Esophagus squamous epithelium (tissue), 5 donors: ENCODE results near the gene WFDC6. TPM values are rescaled to one million over a fixed set of nuclear protein-coding genes. Genes with fewer than 3 reads are reported as not detected.

Source experiments
- DNase-seq: peaks from one replicate; lab custom pipeline; 2025; lab: John Stamatoyannopoulos, UW
- H3K27ac ChIP-seq, 4 donors: fragments of 200-600 bp; sonication (generic); one replicate each; pipeline ENCODE4 v1.5.1; 2016 to 2019; ENCODE audit warnings: mild to moderate bottlenecking in 1 of 4
- H3K27me3 ChIP-seq, 4 donors: fragments of 200-600 bp; sonication (generic); 1 replicate in 3 of 4; 2 replicates in 1 of 4; pipeline versions ENCODE4 v1.5.1 to v1.6.0; 2017 to 2021; ENCODE audit warnings: antibody characterized with exemption in 1 of 4
- H3K36me3 ChIP-seq, 3 donors: fragments of 200-600 bp; sonication (generic); one replicate each; pipeline ENCODE4 v1.5.1; 2016 to 2019
- H3K4me1 ChIP-seq, 3 donors: fragments of 200-600 bp; sonication (generic); one replicate each; pipeline ENCODE4 v1.5.1; 2017 to 2019
- H3K4me3 ChIP-seq, 4 donors: fragments of 200-600 bp; sonication (generic); 1 replicate in 3 of 4; 2 replicates in 1 of 4; pipeline ENCODE4 v1.5.1; 2016 to 2019; ENCODE audit warnings: mild to moderate bottlenecking in 2 of 4, moderate library complexity in 1 of 4
- H3K9me3 ChIP-seq, 3 donors: fragments of 200-600 bp; sonication (generic); one replicate each; pipeline ENCODE4 v1.5.1; 2016 to 2019
- POLR2A ChIP-seq, 4 donors: fragments of 450-650 bp; IDR thresholded peaks; one replicate each; pipeline ENCODE4 v1.6.1; 2017; ENCODE audit warnings: antibody characterized with exemption in 4 of 4, mild to moderate bottlenecking in 4 of 4, moderate library complexity in 3 of 4
- WGBS, 2 donors: methylation state at CpG; one replicate each; pipeline ENCODE4 v1.1.5; 2018; 5-methylcytosine and 5-hydroxymethylcytosine counted together
- intact Hi-C: fragments of 100-400 bp; cut with DNase I; formaldehyde crosslinking; loops from one replicate; pipeline ENCODE4 v1.15.0; 2022
- small RNA-seq, 4 donors: library from RNA; depleted of rRNA; stranded (forward); fragments of <200 nt; gene quantifications; one replicate each; pipeline ENCODE3, GENCODE V24; 2016
- total RNA-seq, 4 donors: library from RNA; depleted of rRNA; stranded (reverse); fragments of >200 nt; gene quantifications; one replicate each; pipeline ENCODE4 v1.1.0, GENCODE V29; 2016
- TF ChIP-seq, protein P1 (sequence below), 6 experiments: fragments of 450-650 bp in 4 of 6; fragments of 200-600 bp in 2 of 6; sonication (generic) in 2 of 6; IDR thresholded peaks; one replicate each; pipeline ENCODE4 v1.5.1; 2016 to 2019; ENCODE audit warnings: antibody characterized with exemption in 6 of 6, mild to moderate bottlenecking in 4 of 6, moderate library complexity in 4 of 6
- donor health status: DM: yes; HTN: yes; CAD: no.

Gene WFDC6
- total RNA-seq, 4 donors from 2014 or later = not detected

- no peak for DNase-seq
- peaks cover 0 to 76% (median 0%) of the 10 kb centered on the region in 4 donors for H3K27me3 ChIP-seq
- WGBS, 2 donors = 100% methylated on average over 1 of the region's 1 CpG; no CpG with 5 or more reads in 1 of the 2 donors
- no peaks in the 10 kb centered on the region for H3K4me1 ChIP-seq
- no peak overlapping the region for H3K27ac ChIP-seq
- TF ChIP-seq, protein P1, sequence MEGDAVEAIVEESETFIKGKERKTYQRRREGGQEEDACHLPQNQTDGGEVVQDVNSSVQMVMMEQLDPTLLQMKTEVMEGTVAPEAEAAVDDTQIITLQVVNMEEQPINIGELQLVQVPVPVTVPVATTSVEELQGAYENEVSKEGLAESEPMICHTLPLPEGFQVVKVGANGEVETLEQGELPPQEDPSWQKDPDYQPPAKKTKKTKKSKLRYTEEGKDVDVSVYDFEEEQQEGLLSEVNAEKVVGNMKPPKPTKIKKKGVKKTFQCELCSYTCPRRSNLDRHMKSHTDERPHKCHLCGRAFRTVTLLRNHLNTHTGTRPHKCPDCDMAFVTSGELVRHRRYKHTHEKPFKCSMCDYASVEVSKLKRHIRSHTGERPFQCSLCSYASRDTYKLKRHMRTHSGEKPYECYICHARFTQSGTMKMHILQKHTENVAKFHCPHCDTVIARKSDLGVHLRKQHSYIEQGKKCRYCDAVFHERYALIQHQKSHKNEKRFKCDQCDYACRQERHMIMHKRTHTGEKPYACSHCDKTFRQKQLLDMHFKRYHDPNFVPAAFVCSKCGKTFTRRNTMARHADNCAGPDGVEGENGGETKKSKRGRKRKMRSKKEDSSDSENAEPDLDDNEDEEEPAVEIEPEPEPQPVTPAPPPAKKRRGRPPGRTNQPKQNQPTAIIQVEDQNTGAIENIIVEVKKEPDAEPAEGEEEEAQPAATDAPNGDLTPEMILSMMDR (IDR thresholded peaks at IDR 0.05) = no peak
- no peak for TF ChIP-seq POLR2A (IDR thresholded peaks at IDR 0.05)
- intact Hi-C loops = no loop called here
- no peaks in the 10 kb centered on the region for H3K36me3 ChIP-seq
- no peaks in the 10 kb centered on the region for H3K9me3 ChIP-seq
- H3K4me3 ChIP-seq = no peak overlapping the region
Measured at GRCh38 chr20:45495501-45495941, 43.8 kb downstream of the WFDC6 start.

DNA sequence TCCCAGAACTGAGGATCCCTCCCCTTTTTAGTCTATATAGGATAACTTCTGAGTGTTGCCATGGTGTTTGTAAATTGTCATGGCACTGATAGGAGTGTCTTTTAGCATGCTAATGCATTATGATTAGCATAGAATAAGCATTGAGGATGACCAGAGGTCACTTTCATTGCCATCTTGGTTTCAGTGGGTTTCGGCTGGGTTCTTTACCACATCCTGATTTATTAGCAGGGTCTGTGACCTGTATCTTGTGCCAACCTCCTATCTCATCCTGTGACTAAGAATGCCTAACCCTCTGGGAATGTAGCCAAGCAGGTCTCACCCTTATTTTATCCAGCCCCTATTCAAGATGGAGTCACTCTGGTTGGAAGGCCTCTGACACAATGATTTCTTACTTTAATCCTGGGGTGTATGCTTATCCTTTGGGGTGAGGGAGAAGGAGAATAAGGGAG is 50.2 kb downstream of the WFDC6 start:
- 33 to 38% methylated on average over 1 of the region's 1 CpG for WGBS, 2 donors
- Histone ChIP-seq H3K4me1 (no peaks in the 10 kb centered on the region), H3K9me3 (no peaks in the 10 kb centered on the region), H3K27ac (no peak overlapping the region), H3K36me3 (no peaks in the 10 kb centered on the region), H3K4me3 (no peak overlapping the region), H3K27me3 (peaks cover 0 to 76% (median 0%) of the 10 kb centered on the region in 4 donors)
- intact Hi-C loops = no loop called here
- TF ChIP-seq POLR2A (IDR thresholded peaks at IDR 0.05) = no peak
- TF ChIP-seq, protein P1 (IDR thresholded peaks at IDR 0.05) = no peak
- no peak for DNase-seq

GRCh38 chr20:45487231-45487635 is 52.0 kb downstream of the WFDC6 start:
- Histone ChIP-seq H3K27ac (no peak overlapping the region), H3K36me3 (no peaks in the 10 kb centered on the region), H3K9me3 (no peaks in the 10 kb centered on the region), H3K4me3 (no peak overlapping the region), H3K27me3 (peaks cover 0 to 72% (median 0%) of the 10 kb centered on the region in 4 donors), H3K4me1 (no peaks in the 10 kb centered on the region)
- DNase-seq = no peak
- 12 to 38% methylated on average over 6 to 9 of the region's 20 CpGs for WGBS, 2 donors
- intact Hi-C loops = no loop called here
- TF ChIP-seq, protein P1 (IDR thresholded peaks at IDR 0.05) = peak in 1 of 6 experiments; percentile 8
- no peak for TF ChIP-seq POLR2A (IDR thresholded peaks at IDR 0.05)

- Histone ChIP-seq H3K27me3 (peaks cover 0 to 77% (median 0%) of the 10 kb centered on the region in 4 donors), H3K36me3 (no peaks in the 10 kb centered on the region), H3K9me3 (no peaks in the 10 kb centered on the region), H3K27ac (no peak overlapping the region), H3K4me1 (no peaks in the 10 kb centered on the region), H3K4me3 (no peak overlapping the region)
- no peak for DNase-seq
- TF ChIP-seq POLR2A (IDR thresholded peaks at IDR 0.05) = no peak
- TF ChIP-seq, protein P1 (IDR thresholded peaks at IDR 0.05) = no peak
- intact Hi-C loops = no loop called here
- 74 to 87% methylated on average over 4 of the region's 4 CpGs for WGBS, 2 donors
Measured at GRCh38 chr20:45485388-45485787, 53.9 kb downstream of the WFDC6 start.

DNA sequence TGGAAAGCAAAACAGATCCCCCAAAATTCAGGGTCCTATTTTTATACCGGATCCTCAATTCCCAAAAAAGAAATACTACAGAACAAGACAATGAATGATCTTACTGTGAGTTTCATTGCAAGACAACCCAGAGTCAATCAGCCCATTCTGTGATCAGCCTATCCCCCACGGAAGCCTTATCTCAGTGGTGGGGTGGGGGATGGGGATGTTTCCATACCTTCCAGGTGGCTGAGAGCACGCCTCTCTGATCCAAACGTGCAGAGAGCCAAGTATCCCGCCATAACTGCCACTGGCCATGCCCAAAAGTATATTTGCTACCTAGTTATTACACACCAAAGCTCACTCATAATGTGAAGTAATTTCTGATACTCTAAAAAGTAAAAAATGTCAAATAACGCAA is 54.6 kb downstream of the WFDC6 start:
- Histone ChIP-seq H3K9me3 (no peaks in the 10 kb centered on the region), H3K4me3 (no peak overlapping the region), H3K27ac (no peak overlapping the region), H3K27me3 (peaks cover 0 to 77% (median 0%) of the 10 kb centered on the region in 4 donors), H3K36me3 (no peaks in the 10 kb centered on the region), H3K4me1 (no peaks in the 10 kb centered on the region)
- no peak for DNase-seq
- no peak for TF ChIP-seq POLR2A (IDR thresholded peaks at IDR 0.05)
- TF ChIP-seq, protein P1 (IDR thresholded peaks at IDR 0.05) = no peak
- intact Hi-C loops = no loop called here
- WGBS, 2 donors = 41 to 46% methylated on average over 5 to 6 of the region's 6 CpGs

Small RNA genes within 50 kb of the gene (small RNA-seq; reads per million reads assigned to genes)
- gene AL031663.1 (0 reads per million in 4 donors), gene HSPD1P21 (0 reads per million in 4 donors), gene RNA5SP485 (0 reads per million in 4 donors)

Other genes starting within 250 kb of the WFDC6 start
- gene RBPJL, start 232.6 kb downstream of the WFDC6 start, total RNA-seq = not detected
- gene MATN4, start 231.2 kb downstream of the WFDC6 start, total RNA-seq = under 1 TPM in 2 of 4 donors, not detected in 2; 0.09 to 0.68 TPM
- gene SDC4, start 191.1 kb downstream of the WFDC6 start, total RNA-seq = 100 to 1,000 TPM in 3 of 4 donors, 10 to 100 TPM in 1; 88.1 to 174 (median 120) TPM
- 10 to 100 TPM; 22.3 to 32.4 (median 27.0) TPM for gene SYS1, start 176.3 kb downstream of the WFDC6 start, total RNA-seq
- gene TP53TG5, start 161.2 kb downstream of the WFDC6 start, total RNA-seq = not detected
- gene DBNDD2, start 131.2 kb downstream of the WFDC6 start, total RNA-seq = 10 to 100 TPM; 14.1 to 39.3 (median 32.2) TPM
- 10 to 100 TPM; 38.6 to 48.1 (median 44.0) TPM for gene PIGT, start 123.3 kb downstream of the WFDC6 start, total RNA-seq
- gene WFDC2, start 69.7 kb downstream of the WFDC6 start, total RNA-seq = 10 to 100 TPM in 1 of 4 donors, under 1 TPM in 1, not detected in 2; 0.99 to 37.7 TPM
- not detected for gene SPINT3, start 23.9 kb downstream of the WFDC6 start, total RNA-seq
- gene EPPIN, start 7.9 kb upstream of the WFDC6 start, total RNA-seq = not detected
- gene WFDC8, start 39.8 kb upstream of the WFDC6 start, total RNA-seq = not detected
- not detected for gene WFDC10A, start 90.3 kb upstream of the WFDC6 start, total RNA-seq
- not detected for gene WFDC9, start 91.8 kb upstream of the WFDC6 start, total RNA-seq
- not detected for gene WFDC11, start 130.8 kb upstream of the WFDC6 start, total RNA-seq
- not detected for gene WFDC13, start 162.6 kb upstream of the WFDC6 start, total RNA-seq
- gene WFDC10B, start 165.5 kb upstream of the WFDC6 start, total RNA-seq = not detected
- gene SPINT4, start 182.9 kb upstream of the WFDC6 start, total RNA-seq = not detected